ENCODE results near the gene XRCC2.

XRCC2 gene

DNA sequence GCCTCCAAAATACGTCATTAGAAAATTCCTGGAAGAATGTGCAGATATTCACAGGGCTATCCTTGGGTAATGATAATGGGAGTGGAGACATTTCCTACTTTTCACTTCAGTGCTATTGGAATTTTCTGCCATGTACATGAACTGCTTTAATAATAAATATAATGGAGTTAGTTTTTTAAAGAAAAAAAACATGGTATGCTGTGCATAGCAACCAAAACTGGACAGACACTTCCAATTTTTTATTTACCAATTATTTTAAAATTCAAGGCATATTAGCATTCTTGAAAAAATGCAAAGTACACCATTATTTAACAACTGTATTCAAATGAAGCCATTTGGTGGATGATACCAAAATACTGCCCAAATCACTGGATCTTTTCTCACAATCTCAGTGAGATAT is 3.3 kb downstream of the XRCC2 start:
- TF ChIP-seq, protein P1, sequence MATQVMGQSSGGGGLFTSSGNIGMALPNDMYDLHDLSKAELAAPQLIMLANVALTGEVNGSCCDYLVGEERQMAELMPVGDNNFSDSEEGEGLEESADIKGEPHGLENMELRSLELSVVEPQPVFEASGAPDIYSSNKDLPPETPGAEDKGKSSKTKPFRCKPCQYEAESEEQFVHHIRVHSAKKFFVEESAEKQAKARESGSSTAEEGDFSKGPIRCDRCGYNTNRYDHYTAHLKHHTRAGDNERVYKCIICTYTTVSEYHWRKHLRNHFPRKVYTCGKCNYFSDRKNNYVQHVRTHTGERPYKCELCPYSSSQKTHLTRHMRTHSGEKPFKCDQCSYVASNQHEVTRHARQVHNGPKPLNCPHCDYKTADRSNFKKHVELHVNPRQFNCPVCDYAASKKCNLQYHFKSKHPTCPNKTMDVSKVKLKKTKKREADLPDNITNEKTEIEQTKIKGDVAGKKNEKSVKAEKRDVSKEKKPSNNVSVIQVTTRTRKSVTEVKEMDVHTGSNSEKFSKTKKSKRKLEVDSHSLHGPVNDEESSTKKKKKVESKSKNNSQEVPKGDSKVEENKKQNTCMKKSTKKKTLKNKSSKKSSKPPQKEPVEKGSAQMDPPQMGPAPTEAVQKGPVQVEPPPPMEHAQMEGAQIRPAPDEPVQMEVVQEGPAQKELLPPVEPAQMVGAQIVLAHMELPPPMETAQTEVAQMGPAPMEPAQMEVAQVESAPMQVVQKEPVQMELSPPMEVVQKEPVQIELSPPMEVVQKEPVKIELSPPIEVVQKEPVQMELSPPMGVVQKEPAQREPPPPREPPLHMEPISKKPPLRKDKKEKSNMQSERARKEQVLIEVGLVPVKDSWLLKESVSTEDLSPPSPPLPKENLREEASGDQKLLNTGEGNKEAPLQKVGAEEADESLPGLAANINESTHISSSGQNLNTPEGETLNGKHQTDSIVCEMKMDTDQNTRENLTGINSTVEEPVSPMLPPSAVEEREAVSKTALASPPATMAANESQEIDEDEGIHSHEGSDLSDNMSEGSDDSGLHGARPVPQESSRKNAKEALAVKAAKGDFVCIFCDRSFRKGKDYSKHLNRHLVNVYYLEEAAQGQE (IDR thresholded peaks at IDR 0.05; ENCODE audit: insufficient replicate concordance, low read depth) = no peak
- TF ChIP-seq GABPA (IDR thresholded peaks at IDR 0.05; ENCODE audit: low read depth) = no peak
- TF ChIP-seq POLR2AphosphoS5 (IDR thresholded peaks at IDR 0.05; ENCODE audit: low read depth) = no peak
- no peak for TF ChIP-seq SPI1 (IDR thresholded peaks at IDR 0.05; ENCODE audit: borderline replicate concordance, low read depth)
- TF ChIP-seq, protein P2, sequence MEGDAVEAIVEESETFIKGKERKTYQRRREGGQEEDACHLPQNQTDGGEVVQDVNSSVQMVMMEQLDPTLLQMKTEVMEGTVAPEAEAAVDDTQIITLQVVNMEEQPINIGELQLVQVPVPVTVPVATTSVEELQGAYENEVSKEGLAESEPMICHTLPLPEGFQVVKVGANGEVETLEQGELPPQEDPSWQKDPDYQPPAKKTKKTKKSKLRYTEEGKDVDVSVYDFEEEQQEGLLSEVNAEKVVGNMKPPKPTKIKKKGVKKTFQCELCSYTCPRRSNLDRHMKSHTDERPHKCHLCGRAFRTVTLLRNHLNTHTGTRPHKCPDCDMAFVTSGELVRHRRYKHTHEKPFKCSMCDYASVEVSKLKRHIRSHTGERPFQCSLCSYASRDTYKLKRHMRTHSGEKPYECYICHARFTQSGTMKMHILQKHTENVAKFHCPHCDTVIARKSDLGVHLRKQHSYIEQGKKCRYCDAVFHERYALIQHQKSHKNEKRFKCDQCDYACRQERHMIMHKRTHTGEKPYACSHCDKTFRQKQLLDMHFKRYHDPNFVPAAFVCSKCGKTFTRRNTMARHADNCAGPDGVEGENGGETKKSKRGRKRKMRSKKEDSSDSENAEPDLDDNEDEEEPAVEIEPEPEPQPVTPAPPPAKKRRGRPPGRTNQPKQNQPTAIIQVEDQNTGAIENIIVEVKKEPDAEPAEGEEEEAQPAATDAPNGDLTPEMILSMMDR (IDR thresholded peaks at IDR 0.05; ENCODE audit: insufficient read depth, low read length) = no peak
- no peak overlapping the region for H3K27ac ChIP-seq (replicated peaks)
- no peak overlapping the region for H3K4me3 ChIP-seq (replicated peaks; ENCODE audit: insufficient read depth, low read length)
- DNase-seq (ENCODE audit: low read depth in 1 of 2, low spot score in 1 of 2) = no peak
- H3K27me3 ChIP-seq (ENCODE audit: insufficient read depth, poor library complexity, severe bottlenecking) = no peaks in the 10 kb centered on the region

DNA sequence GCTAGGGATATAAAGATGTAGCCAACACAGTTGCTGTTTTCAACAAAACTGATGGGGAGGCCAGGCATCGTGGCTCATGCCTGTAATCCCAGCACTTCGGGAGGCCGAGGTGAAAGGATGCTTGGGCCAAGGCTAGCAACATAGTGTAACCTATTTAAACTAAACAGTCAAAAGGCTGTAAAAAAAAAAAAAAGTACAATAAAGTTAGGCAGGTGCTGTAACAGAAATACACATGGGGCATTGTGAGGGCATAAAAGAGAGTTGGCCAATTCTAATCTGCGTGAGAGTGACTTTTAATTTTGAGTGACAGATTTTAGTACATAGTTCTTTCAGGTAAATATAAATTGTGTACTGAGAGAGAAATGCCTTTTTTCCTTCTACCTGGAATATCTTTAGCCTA is 6.2 kb downstream of the XRCC2 start:
- no peak for DNase-seq (ENCODE audit: low read depth in 1 of 2, low spot score in 1 of 2)
- TF ChIP-seq POLR2AphosphoS5 (IDR thresholded peaks at IDR 0.05; ENCODE audit: low read depth) (no peak), SPI1 (IDR thresholded peaks at IDR 0.05; ENCODE audit: borderline replicate concordance, low read depth) (no peak), GABPA (IDR thresholded peaks at IDR 0.05; ENCODE audit: low read depth) (no peak)
- TF ChIP-seq, protein P2 (IDR thresholded peaks at IDR 0.05; ENCODE audit: insufficient read depth, low read length) = no peak
- TF ChIP-seq, protein P1 (IDR thresholded peaks at IDR 0.05; ENCODE audit: insufficient replicate concordance, low read depth) = no peak
- Histone ChIP-seq H3K27me3 (ENCODE audit: insufficient read depth, poor library complexity, severe bottlenecking) (no peaks in the 10 kb centered on the region), H3K27ac (replicated peaks) (no peak overlapping the region), H3K4me3 (replicated peaks; ENCODE audit: insufficient read depth, low read length) (no peak overlapping the region)

DNA sequence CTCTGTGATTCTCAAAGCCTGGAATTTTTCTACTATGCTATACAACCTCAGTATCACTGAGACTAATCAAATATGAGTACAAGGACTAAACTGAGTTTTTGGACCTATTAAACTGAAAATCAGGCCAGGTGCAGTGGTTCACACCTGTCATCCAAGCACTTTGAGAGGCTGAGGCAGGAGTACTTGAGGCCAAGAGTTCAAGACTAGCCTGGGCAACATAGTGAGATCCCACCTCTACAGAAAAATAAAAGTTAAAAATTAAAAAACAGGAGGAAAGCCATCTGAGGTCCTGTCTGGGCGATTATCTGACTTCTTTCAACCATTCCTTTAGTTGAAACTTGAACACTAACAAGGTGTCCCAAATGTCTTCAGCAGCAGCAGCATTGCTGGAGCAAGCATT is 7.0 kb downstream of the XRCC2 start:
- no peak overlapping the region for H3K27ac ChIP-seq (replicated peaks)
- H3K4me3 ChIP-seq (replicated peaks; ENCODE audit: insufficient read depth, low read length) = no peak overlapping the region
- TF ChIP-seq GABPA (IDR thresholded peaks at IDR 0.05; ENCODE audit: low read depth) = no peak
- TF ChIP-seq, protein P2 (IDR thresholded peaks at IDR 0.05; ENCODE audit: insufficient read depth, low read length) = no peak
- H3K27me3 ChIP-seq (ENCODE audit: insufficient read depth, poor library complexity, severe bottlenecking) = no peaks in the 10 kb centered on the region
- DNase-seq (ENCODE audit: low read depth in 1 of 2, low spot score in 1 of 2) = no peak

DNA sequence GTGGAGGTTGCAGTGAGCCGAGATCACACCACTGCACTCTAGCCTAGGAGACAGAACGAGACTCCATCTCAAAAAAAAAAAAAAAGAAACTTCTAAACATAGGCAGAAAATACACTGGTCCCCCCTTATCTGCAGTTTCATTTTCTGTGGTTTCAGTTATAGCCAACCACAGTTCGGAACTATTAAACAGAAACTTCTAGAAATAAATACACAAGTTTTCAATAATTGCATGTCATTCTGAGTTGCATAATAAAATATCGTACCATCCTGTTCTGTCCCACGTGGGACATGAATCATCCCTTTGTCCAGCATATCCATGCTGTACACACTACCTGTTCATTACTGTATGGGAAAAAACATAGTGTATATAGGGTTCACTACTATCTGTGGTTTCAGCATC is 8.0 kb downstream of the XRCC2 start:
- no peak for DNase-seq (ENCODE audit: low read depth in 1 of 2, low spot score in 1 of 2)
- TF ChIP-seq GABPA (IDR thresholded peaks at IDR 0.05; ENCODE audit: low read depth) (no peak), SPI1 (IDR thresholded peaks at IDR 0.05; ENCODE audit: borderline replicate concordance, low read depth) (no peak), POLR2AphosphoS5 (IDR thresholded peaks at IDR 0.05; ENCODE audit: low read depth) (no peak)
- TF ChIP-seq, protein P2 (IDR thresholded peaks at IDR 0.05; ENCODE audit: insufficient read depth, low read length) = no peak
- TF ChIP-seq, protein P1 (IDR thresholded peaks at IDR 0.05; ENCODE audit: insufficient replicate concordance, low read depth) = no peak
- Histone ChIP-seq H3K27ac (replicated peaks) (no peak overlapping the region), H3K27me3 (ENCODE audit: insufficient read depth, poor library complexity, severe bottlenecking) (no peaks in the 10 kb centered on the region), H3K4me3 (replicated peaks; ENCODE audit: insufficient read depth, low read length) (no peak overlapping the region)

Measured in HL-60 (cell line).